HepG2 (cell line): ENCODE results near the gene CD274. TPM values are rescaled to one million over a fixed set of nuclear protein-coding genes. Genes with fewer than 3 reads are reported as not detected.

ENCODE experiments used
- AGO1 ChIP-seq: fragments of 200-400 bp; formaldehyde crosslinking; IDR thresholded peaks from 2 replicates; pipeline ENCODE4 v1.6.1; 2017; ENCODE audit warnings: mild to moderate bottlenecking, low read depth, low read length, moderate library complexity; ENCODE audit not compliant: poor library complexity, severe bottlenecking
- MATR3 ChIP-seq: sonication (generic); formaldehyde crosslinking; IDR thresholded peaks from 2 replicates; pipeline ENCODE4 v1.4.0; 2020; ENCODE audit warnings: missing genetic modification reagents
- MBD4 ChIP-seq: IDR thresholded peaks from 2 replicates; pipeline ENCODE4 v1.6.1; 2012; ENCODE audit warnings: low read length, inconsistent platforms, borderline replicate concordance
- PHF20 ChIP-seq: sonication (generic); formaldehyde crosslinking; IDR thresholded peaks from 2 replicates; pipeline ENCODE4 v1.5.0; 2020; ENCODE audit warnings: mild to moderate bottlenecking, missing genetic modification reagents
- PHF8 ChIP-seq: sonication (generic); formaldehyde crosslinking; IDR thresholded peaks from 2 replicates; pipeline ENCODE4 v1.5.0; 2020; ENCODE audit warnings: missing genetic modification reagents
- ZNF225 ChIP-seq: sonication (generic); formaldehyde crosslinking; IDR thresholded peaks from 2 replicates; pipeline ENCODE4 v1.4.0; 2020; ENCODE audit warnings: mild to moderate bottlenecking, missing genetic modification reagents
- ZNF317 ChIP-seq: sonication (generic); formaldehyde crosslinking; IDR thresholded peaks from 2 replicates; pipeline ENCODE4 v1.5.0; 2020; ENCODE audit warnings: mild to moderate bottlenecking, missing genetic modification reagents
- ZNF563 ChIP-seq: sonication (generic); formaldehyde crosslinking; IDR thresholded peaks from 2 replicates; pipeline ENCODE4 v1.8.0; 2022; ENCODE audit warnings: mild to moderate bottlenecking, moderate library complexity, missing genetic modification reagents
- polyA plus RNA-seq, 8 experiments: library from polyadenylated mRNA; depleted of rRNA in 3 of 8; stranded (reverse) in 7 of 8; unstranded in 1 of 8; fragments of >200 nt; fragmentation: Illumina TruSeq in 4 of 8; extraction: Trizol in 4 of 8; gene quantifications; 2 replicates each; pipeline versions ENCODE4 v1.2.1 to v1.2.3, GENCODE V29; 2011 to 2016; ENCODE audit warnings: low read depth in 4 of 8, missing spikeins in 1 of 8, mixed read lengths in 1 of 8; ENCODE audit not compliant: insufficient read depth in 1 of 8
- total RNA-seq, 5 experiments: library from RNA; depleted of rRNA; stranded (reverse); fragments of >200 nt; fragmentation: Illumina TruSeq; extraction: Trizol; gene quantifications; 2 replicates each; pipeline ENCODE4 v1.2.3, GENCODE V29; 2016; ENCODE audit warnings: low read depth in 1 of 5
- TF ChIP-seq, protein P1 (sequence below): sonication (generic); formaldehyde crosslinking; IDR thresholded peaks from 2 replicates; pipeline ENCODE4 v1.5.0; 2020; ENCODE audit warnings: mild to moderate bottlenecking, low read depth, missing genetic modification reagents, borderline replicate concordance
- TF ChIP-seq, protein P2 (sequence below): sonication (generic); formaldehyde crosslinking; IDR thresholded peaks from 2 replicates; pipeline ENCODE4 v1.5.0; 2020; ENCODE audit warnings: mild to moderate bottlenecking, missing genetic modification reagents, borderline replicate concordance
- TF ChIP-seq, protein P3 (sequence below): sonication (generic); formaldehyde crosslinking; IDR thresholded peaks from 2 replicates; pipeline ENCODE4 v1.8.0; 2022; ENCODE audit warnings: mild to moderate bottlenecking, missing genetic modification reagents, borderline replicate concordance
- TF ChIP-seq, protein P4 (sequence below): sonication (generic); formaldehyde crosslinking; IDR thresholded peaks from 2 replicates; pipeline ENCODE4 v1.4.0; 2020; ENCODE audit warnings: missing genetic modification reagents, borderline replicate concordance
- TF ChIP-seq, protein P5 (sequence below): IDR thresholded peaks from 2 replicates; pipeline ENCODE4 v1.6.1; 2018; ENCODE audit warnings: missing genetic modification reagents

CD274 gene
- total and polyA plus RNA-seq, 2 of the 13 experiments (the other 11 are each of a cell fraction or from before 2014, with no cell fraction given) = 0.17 to 0.49 TPM

DNA sequence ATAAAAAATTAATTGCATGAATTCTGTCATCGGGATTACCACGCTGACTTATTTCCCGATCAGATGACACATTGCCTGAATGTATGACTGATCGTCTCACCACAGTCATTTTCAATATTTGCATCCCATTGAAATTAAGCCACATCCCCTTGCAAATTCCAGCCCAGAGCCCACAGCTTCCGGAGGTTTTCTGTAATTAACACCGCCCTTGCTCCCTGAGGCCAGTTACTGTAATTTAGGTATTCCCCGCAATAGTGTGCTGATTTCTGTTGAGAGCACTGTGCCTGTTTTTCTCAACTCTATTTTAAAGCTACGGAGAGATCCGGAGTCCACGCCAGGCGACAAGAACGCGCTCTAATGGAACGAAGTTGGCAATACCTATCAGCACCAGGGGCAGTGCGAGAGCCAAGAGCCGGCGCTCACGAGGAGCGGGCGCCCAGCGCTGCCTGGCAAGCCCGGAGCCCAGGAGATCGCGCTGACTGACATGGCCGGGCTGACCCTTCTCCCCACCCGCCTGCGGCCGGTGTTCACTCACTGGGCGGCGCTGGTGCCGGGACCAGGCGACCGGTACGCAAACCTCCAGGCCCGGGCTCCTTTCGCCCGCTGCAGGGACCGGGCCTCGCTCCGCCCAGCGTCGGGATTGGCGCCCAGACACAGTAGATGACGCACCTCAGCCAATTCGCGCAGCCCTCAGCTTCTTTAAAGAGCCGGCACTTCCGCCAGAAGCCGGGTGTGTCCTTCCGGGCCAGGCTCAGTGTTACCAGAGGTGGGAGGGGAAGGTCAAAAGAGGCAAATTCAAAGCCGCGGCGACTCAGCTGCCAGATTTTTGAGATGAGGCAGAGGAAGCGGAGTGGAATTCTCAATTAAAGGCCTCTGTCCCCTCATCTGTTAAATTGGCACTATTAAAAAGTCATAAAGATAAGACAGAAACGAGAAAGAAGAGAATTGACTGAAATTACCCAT, 12.8 kb upstream of the CD274 start, which contains the start of gene PLGRKT (continued):
- TF ChIP-seq, protein P1, sequence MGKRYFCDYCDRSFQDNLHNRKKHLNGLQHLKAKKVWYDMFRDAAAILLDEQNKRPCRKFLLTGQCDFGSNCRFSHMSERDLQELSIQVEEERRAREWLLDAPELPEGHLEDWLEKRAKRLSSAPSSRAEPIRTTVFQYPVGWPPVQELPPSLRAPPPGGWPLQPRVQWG (CRISPR knock-in tag) = no peak
- peak; percentile 51; the same call in 1 of the 2 replicates for TF ChIP-seq ZNF563 (CRISPR knock-in tag)
- TF ChIP-seq, protein P2, sequence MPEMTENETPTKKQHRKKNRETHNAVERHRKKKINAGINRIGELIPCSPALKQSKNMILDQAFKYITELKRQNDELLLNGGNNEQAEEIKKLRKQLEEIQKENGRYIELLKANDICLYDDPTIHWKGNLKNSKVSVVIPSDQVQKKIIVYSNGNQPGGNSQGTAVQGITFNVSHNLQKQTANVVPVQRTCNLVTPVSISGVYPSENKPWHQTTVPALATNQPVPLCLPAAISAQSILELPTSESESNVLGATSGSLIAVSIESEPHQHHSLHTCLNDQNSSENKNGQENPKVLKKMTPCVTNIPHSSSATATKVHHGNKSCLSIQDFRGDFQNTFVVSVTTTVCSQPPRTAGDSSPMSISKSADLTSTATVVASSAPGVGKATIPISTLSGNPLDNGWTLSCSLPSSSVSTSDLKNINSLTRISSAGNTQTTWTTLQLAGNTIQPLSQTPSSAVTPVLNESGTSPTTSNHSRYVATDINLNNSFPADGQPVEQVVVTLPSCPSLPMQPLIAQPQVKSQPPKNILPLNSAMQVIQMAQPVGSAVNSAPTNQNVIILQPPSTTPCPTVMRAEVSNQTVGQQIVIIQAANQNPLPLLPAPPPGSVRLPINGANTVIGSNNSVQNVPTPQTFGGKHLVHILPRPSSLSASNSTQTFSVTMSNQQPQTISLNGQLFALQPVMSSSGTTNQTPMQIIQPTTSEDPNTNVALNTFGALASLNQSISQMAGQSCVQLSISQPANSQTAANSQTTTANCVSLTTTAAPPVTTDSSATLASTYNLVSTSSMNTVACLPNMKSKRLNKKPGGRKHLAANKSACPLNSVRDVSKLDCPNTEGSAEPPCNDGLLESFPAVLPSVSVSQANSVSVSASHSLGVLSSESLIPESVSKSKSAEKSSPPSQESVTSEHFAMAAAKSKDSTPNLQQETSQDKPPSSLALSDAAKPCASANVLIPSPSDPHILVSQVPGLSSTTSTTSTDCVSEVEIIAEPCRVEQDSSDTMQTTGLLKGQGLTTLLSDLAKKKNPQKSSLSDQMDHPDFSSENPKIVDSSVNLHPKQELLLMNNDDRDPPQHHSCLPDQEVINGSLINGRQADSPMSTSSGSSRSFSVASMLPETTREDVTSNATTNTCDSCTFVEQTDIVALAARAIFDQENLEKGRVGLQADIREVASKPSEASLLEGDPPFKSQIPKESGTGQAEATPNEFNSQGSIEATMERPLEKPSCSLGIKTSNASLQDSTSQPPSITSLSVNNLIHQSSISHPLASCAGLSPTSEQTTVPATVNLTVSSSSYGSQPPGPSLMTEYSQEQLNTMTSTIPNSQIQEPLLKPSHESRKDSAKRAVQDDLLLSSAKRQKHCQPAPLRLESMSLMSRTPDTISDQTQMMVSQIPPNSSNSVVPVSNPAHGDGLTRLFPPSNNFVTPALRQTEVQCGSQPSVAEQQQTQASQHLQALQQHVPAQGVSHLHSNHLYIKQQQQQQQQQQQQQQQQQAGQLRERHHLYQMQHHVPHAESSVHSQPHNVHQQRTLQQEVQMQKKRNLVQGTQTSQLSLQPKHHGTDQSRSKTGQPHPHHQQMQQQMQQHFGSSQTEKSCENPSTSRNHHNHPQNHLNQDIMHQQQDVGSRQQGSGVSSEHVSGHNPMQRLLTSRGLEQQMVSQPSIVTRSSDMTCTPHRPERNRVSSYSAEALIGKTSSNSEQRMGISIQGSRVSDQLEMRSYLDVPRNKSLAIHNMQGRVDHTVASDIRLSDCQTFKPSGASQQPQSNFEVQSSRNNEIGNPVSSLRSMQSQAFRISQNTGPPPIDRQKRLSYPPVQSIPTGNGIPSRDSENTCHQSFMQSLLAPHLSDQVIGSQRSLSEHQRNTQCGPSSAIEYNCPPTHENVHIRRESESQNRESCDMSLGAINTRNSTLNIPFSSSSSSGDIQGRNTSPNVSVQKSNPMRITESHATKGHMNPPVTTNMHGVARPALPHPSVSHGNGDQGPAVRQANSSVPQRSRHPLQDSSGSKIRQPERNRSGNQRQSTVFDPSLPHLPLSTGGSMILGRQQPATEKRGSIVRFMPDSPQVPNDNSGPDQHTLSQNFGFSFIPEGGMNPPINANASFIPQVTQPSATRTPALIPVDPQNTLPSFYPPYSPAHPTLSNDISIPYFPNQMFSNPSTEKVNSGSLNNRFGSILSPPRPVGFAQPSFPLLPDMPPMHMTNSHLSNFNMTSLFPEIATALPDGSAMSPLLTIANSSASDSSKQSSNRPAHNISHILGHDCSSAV (CRISPR knock-in tag) = 0 out of 2 replicates have a peak, but pooled peaks have one; percentile 66
- no peak for TF ChIP-seq MBD4
- TF ChIP-seq, protein P3, sequence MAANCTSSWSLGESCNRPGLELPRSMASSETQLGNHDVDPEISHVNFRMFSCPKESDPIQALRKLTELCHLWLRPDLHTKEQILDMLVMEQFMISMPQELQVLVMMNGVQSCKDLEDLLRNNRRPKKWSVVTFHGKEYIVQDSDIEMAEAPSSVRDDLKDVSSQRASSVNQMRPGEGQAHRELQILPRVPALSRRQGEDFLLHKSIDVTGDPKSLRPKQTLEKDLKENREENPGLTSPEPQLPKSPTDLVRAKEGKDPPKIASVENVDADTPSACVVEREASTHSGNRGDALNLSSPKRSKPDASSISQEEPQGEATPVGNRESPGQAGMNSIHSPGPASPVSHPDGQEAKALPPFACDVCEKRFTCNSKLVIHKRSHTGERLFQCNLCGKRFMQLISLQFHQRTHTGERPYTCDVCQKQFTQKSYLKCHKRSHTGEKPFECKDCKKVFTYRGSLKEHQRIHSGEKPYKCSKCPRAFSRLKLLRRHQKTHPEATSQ (CRISPR knock-in tag) = peak; percentile 85; the same call in 1 of the 2 replicates
- no peak for TF ChIP-seq ZNF225
- peak; percentile 90 for TF ChIP-seq PHF20 (CRISPR knock-in tag)
- TF ChIP-seq, protein P4, sequence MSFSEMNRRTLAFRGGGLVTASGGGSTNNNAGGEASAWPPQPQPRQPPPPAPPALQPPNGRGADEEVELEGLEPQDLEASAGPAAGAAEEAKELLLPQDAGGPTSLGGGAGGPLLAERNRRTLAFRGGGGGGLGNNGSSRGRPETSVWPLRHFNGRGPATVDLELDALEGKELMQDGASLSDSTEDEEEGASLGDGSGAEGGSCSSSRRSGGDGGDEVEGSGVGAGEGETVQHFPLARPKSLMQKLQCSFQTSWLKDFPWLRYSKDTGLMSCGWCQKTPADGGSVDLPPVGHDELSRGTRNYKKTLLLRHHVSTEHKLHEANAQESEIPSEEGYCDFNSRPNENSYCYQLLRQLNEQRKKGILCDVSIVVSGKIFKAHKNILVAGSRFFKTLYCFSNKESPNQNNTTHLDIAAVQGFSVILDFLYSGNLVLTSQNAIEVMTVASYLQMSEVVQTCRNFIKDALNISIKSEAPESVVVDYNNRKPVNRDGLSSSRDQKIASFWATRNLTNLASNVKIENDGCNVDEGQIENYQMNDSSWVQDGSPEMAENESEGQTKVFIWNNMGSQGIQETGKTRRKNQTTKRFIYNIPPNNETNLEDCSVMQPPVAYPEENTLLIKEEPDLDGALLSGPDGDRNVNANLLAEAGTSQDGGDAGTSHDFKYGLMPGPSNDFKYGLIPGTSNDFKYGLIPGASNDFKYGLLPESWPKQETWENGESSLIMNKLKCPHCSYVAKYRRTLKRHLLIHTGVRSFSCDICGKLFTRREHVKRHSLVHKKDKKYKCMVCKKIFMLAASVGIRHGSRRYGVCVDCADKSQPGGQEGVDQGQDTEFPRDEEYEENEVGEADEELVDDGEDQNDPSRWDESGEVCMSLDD (CRISPR knock-in tag) = peak; percentile 42; the same call in 1 of the 2 replicates
- no peak for TF ChIP-seq MATR3 (CRISPR knock-in tag)
- peak; percentile 87 for TF ChIP-seq ZNF317
- TF ChIP-seq, protein P5, sequence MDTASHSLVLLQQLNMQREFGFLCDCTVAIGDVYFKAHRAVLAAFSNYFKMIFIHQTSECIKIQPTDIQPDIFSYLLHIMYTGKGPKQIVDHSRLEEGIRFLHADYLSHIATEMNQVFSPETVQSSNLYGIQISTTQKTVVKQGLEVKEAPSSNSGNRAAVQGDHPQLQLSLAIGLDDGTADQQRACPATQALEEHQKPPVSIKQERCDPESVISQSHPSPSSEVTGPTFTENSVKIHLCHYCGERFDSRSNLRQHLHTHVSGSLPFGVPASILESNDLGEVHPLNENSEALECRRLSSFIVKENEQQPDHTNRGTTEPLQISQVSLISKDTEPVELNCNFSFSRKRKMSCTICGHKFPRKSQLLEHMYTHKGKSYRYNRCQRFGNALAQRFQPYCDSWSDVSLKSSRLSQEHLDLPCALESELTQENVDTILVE (CRISPR knock-in tag) = peak; percentile 88; the same call in 1 of the 2 replicates
- TF ChIP-seq PHF8 (CRISPR knock-in tag) = peak; percentile 93
- TF ChIP-seq AGO1 = no peak
